HL-60 (cell line): ENCODE results near the gene TANC1.

Experiments used
- GABPA ChIP-seq: IDR thresholded peaks from 2 replicates; pipeline ENCODE4 v1.6.1; 2012; ENCODE audit warnings: low read depth
- POLR2AphosphoS5 ChIP-seq: IDR thresholded peaks from 2 replicates; pipeline ENCODE4 v1.6.1; 2012; ENCODE audit warnings: low read depth
- TF ChIP-seq, protein P1 (sequence below): IDR thresholded peaks from one replicate; pipeline ENCODE4 v1.5.1; 2011; ENCODE audit warnings: low read length, control low read depth, inconsistent platforms; ENCODE audit not compliant: insufficient read depth
- TF ChIP-seq, protein P2 (sequence below): IDR thresholded peaks from 2 replicates; pipeline ENCODE4 v1.6.1; 2012; ENCODE audit warnings: low read depth; ENCODE audit not compliant: insufficient replicate concordance

DNA sequence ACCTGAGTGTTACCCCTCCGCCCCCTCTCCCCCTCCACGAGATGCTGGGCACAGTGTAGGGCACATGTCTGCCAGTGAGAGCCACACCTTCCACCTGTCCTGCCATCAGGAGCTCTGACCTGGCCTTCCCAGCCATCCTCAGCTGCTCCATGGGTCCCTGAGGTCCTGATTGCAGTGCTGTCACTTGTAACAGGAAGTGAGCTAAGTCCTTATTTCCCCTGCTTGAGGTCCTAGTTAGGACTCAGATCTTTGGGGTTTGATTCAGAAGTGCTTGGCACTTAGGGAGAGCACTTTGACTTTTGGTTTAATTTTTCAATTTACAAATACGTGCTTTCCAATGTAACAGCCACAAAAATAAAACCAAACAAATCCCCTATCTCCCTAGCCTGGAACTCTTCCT lies 192.5 kb downstream of the TANC1 start:
- TF ChIP-seq, protein P1, sequence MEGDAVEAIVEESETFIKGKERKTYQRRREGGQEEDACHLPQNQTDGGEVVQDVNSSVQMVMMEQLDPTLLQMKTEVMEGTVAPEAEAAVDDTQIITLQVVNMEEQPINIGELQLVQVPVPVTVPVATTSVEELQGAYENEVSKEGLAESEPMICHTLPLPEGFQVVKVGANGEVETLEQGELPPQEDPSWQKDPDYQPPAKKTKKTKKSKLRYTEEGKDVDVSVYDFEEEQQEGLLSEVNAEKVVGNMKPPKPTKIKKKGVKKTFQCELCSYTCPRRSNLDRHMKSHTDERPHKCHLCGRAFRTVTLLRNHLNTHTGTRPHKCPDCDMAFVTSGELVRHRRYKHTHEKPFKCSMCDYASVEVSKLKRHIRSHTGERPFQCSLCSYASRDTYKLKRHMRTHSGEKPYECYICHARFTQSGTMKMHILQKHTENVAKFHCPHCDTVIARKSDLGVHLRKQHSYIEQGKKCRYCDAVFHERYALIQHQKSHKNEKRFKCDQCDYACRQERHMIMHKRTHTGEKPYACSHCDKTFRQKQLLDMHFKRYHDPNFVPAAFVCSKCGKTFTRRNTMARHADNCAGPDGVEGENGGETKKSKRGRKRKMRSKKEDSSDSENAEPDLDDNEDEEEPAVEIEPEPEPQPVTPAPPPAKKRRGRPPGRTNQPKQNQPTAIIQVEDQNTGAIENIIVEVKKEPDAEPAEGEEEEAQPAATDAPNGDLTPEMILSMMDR, result no peak
- TF ChIP-seq GABPA (no peak), POLR2AphosphoS5 (no peak)
- TF ChIP-seq, protein P2, sequence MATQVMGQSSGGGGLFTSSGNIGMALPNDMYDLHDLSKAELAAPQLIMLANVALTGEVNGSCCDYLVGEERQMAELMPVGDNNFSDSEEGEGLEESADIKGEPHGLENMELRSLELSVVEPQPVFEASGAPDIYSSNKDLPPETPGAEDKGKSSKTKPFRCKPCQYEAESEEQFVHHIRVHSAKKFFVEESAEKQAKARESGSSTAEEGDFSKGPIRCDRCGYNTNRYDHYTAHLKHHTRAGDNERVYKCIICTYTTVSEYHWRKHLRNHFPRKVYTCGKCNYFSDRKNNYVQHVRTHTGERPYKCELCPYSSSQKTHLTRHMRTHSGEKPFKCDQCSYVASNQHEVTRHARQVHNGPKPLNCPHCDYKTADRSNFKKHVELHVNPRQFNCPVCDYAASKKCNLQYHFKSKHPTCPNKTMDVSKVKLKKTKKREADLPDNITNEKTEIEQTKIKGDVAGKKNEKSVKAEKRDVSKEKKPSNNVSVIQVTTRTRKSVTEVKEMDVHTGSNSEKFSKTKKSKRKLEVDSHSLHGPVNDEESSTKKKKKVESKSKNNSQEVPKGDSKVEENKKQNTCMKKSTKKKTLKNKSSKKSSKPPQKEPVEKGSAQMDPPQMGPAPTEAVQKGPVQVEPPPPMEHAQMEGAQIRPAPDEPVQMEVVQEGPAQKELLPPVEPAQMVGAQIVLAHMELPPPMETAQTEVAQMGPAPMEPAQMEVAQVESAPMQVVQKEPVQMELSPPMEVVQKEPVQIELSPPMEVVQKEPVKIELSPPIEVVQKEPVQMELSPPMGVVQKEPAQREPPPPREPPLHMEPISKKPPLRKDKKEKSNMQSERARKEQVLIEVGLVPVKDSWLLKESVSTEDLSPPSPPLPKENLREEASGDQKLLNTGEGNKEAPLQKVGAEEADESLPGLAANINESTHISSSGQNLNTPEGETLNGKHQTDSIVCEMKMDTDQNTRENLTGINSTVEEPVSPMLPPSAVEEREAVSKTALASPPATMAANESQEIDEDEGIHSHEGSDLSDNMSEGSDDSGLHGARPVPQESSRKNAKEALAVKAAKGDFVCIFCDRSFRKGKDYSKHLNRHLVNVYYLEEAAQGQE, result no peak
